ENCODE data around the gene PTPRC.

Gene PTPRC

DNA sequence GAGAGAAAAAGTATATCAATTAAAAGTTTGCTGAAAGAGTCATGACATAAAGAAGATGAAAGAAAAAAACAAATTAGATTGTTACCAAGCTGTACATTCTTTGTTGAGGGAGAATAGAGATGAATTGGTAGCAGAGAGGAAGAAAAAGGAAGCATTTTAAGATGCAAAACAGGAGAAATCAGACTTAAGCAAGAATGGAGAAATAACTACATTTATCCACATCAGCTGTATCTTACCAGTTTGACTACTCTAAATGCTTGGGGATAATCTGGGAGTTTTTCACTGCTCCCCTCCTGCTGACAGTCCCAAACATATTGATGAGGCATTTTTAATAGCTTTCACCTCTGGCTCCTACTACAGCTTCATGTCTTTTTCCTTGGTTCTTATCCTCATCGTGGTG is 16.8 kb upstream of the PTPRC start:
- Histone ChIP-seq H3K36me3 (ENCODE audit: insufficient read depth, low read depth, low read length) (no peaks in the 10 kb centered on the region), H3K4me3 (ENCODE audit: low read length) (no peak overlapping the region), H3K9ac (ENCODE audit: low read depth, low read length) (no peak overlapping the region), H3K27me3 (ENCODE audit: insufficient read depth, low read length) (no peaks in the 10 kb centered on the region), H3K27ac (ENCODE audit: low read length) (no peak overlapping the region), H3K4me1 (ENCODE audit: insufficient read depth, low read length) (no peaks in the 10 kb centered on the region), H3K9me3 (ENCODE audit: insufficient read depth, low read depth, low read length) (no peaks in the 10 kb centered on the region)

DNA sequence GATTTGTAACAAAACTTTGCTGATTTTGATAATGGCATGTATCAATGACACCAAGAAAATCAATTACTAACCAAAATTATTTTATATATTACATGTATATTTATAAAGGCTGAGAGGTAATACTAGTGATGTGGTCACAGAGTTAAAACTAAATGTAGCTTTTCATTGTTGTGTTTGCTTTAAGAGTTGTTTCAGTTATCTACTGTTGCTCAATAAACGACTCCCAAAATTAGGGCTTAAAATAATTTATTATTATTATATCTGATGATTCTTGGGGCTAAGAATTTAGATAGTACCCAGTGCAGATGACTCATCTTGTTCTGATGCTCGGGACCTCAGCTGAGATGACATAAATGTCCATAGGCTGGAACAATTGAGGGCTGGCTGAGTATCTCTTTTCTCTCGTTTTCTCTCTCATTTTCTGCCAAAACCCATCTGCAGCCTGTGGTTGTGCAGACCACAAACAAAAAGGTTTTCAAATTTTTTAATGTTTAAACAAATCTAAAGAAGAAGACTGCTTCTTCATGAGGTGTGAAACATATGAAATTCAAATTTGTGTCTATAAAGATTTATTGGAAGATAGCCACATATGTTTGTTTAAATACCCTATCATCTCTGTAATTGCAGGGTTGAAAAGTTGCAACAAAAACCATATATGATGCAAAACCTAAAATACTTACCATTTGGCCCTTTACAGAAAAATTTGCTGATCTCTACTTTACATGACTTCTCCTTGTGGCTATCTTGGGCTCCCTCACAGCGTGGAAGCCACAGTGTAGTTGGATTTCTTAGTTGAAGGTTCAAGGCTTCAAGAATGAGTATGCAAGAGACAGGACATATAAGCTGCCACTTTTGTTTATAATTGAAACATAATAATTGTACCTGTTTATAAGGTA is 14.8 kb upstream of the PTPRC start:
- Histone ChIP-seq H3K36me3 (ENCODE audit: insufficient read depth, low read depth, low read length) (no peaks in the 10 kb centered on the region), H3K9ac (ENCODE audit: low read depth, low read length) (no peak overlapping the region), H3K27ac (ENCODE audit: low read length) (no peak overlapping the region), H3K4me3 (ENCODE audit: low read length) (no peak overlapping the region), H3K9me3 (ENCODE audit: insufficient read depth, low read depth, low read length) (no peaks in the 10 kb centered on the region), H3K27me3 (ENCODE audit: insufficient read depth, low read length) (no peaks in the 10 kb centered on the region), H3K4me1 (ENCODE audit: insufficient read depth, low read length) (no peaks in the 10 kb centered on the region)

DNA sequence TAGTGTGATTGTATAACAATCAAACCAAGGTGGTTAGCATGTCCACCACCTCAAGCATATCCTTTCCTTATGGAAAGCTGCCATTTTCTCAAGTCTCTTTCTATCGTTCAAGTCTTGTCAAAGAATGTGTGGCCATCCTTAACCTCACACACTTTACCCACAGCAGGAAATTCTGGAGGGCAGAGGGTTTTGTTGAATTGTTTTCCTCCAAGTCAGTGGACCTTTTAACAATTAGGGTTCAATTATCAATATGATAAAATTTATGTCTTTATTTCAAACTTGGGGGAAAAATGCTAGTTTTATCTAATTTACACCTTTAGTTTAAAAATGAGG is 14.2 kb upstream of the PTPRC start:
- H3K27me3 ChIP-seq (ENCODE audit: insufficient read depth, low read length): no peaks in the 10 kb centered on the region
- H3K4me1 ChIP-seq (ENCODE audit: insufficient read depth, low read length): no peaks in the 10 kb centered on the region

DNA sequence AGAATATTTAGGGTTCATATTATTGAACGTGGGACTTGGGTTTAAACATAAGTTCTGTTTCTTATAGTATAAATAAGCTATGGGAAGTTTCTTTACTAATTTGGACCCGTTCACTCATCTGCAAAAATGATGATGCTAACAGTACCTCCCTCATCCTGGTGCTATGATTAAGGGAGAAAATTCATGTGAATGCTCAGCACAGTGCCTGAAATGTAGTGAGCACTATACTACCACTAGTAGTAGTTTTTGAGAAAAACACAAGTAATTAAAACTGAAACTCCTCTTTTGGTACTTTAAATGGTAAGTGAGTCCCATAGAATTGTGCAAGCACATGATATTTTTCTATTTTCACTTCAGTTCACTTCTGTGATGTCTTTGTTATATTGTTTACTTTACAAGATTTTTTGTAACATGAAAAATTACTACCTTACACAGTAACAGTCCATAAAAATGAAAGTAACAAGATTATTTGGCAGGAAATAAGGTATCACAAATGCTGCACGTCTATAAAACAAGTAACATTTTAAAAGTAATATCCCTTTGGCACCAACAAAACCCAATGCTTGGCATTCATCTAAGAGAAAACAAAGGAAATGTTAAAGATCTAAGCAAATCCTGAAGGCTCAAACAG is 11.3 kb upstream of the PTPRC start:
- no peaks in the 10 kb centered on the region for H3K9me3 ChIP-seq (ENCODE audit: insufficient read depth, low read depth, low read length)
- no peaks in the 10 kb centered on the region for H3K4me1 ChIP-seq (ENCODE audit: insufficient read depth, low read length)
- H3K27ac ChIP-seq (ENCODE audit: low read length): no peak overlapping the region
- H3K27me3 ChIP-seq (ENCODE audit: insufficient read depth, low read length): no peaks in the 10 kb centered on the region
- H3K9ac ChIP-seq (ENCODE audit: low read depth, low read length): no peak overlapping the region
- H3K4me3 ChIP-seq (ENCODE audit: low read length): no peak overlapping the region
- no peaks in the 10 kb centered on the region for H3K36me3 ChIP-seq (ENCODE audit: insufficient read depth, low read depth, low read length)

More for the DNA sequence above, 14.2 kb upstream of the PTPRC start:
- Histone ChIP-seq H3K27ac (ENCODE audit: low read length) (no peak overlapping the region), H3K36me3 (ENCODE audit: insufficient read depth, low read depth, low read length) (no peaks in the 10 kb centered on the region), H3K4me3 (ENCODE audit: low read length) (no peak overlapping the region), H3K9me3 (ENCODE audit: insufficient read depth, low read depth, low read length) (no peaks in the 10 kb centered on the region), H3K9ac (ENCODE audit: low read depth, low read length) (no peak overlapping the region)

- no peak overlapping the region for H3K4me3 ChIP-seq (ENCODE audit: low read length)
- H3K9ac ChIP-seq (ENCODE audit: low read depth, low read length): no peak overlapping the region
- no peaks in the 10 kb centered on the region for H3K36me3 ChIP-seq (ENCODE audit: insufficient read depth, low read depth, low read length)
- H3K27me3 ChIP-seq (ENCODE audit: insufficient read depth, low read length): no peaks in the 10 kb centered on the region
- H3K27ac ChIP-seq (ENCODE audit: low read length): no peak overlapping the region
- H3K9me3 ChIP-seq (ENCODE audit: insufficient read depth, low read depth, low read length): no peaks in the 10 kb centered on the region
- H3K4me1 ChIP-seq (ENCODE audit: insufficient read depth, low read length): no peaks in the 10 kb centered on the region
Observed at GRCh38 chr1:198628067-198628455, 10.8 kb upstream of the PTPRC start.

GRCh38 chr1:198629610-198630009 is 9.2 kb upstream of the PTPRC start:
- no peaks in the 10 kb centered on the region for H3K27me3 ChIP-seq (ENCODE audit: insufficient read depth, low read length)
- H3K27ac ChIP-seq (ENCODE audit: low read length): no peak overlapping the region
- no peaks in the 10 kb centered on the region for H3K36me3 ChIP-seq (ENCODE audit: insufficient read depth, low read depth, low read length)
- H3K4me1 ChIP-seq (ENCODE audit: insufficient read depth, low read length): no peaks in the 10 kb centered on the region
- H3K9ac ChIP-seq (ENCODE audit: low read depth, low read length): no peak overlapping the region
- H3K9me3 ChIP-seq (ENCODE audit: insufficient read depth, low read depth, low read length): no peaks in the 10 kb centered on the region
- H3K4me3 ChIP-seq (ENCODE audit: low read length): no peak overlapping the region

DNA sequence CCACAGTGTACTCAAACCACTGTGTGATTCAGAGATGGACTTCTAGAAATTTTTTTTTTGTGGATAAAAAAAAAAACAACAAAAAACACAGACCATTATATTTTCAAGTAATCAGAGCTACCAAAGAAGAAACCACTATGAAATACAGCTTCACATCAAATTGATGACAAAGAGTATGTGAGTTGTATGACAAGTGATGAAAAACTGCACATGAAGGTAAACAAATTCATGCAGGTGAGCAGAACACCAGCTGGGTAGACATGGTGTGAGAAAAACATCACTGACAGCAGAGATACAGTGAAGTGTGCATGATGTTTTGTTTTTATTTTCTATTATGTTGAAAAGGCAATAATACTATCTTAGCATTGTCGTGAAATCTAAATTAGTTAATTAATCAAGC is 8.0 kb upstream of the PTPRC start:
- Histone ChIP-seq H3K27me3 (ENCODE audit: insufficient read depth, low read length) (no peaks in the 10 kb centered on the region), H3K9ac (ENCODE audit: low read depth, low read length) (no peak overlapping the region), H3K4me3 (ENCODE audit: low read length) (no peak overlapping the region), H3K9me3 (ENCODE audit: insufficient read depth, low read depth, low read length) (no peaks in the 10 kb centered on the region), H3K36me3 (ENCODE audit: insufficient read depth, low read depth, low read length) (no peaks in the 10 kb centered on the region), H3K4me1 (ENCODE audit: insufficient read depth, low read length) (no peaks in the 10 kb centered on the region), H3K27ac (ENCODE audit: low read length) (no peak overlapping the region)

GRCh38 chr1:198631292-198631691 is 7.5 kb upstream of the PTPRC start:
- H3K36me3 ChIP-seq (ENCODE audit: insufficient read depth, low read depth, low read length): no peaks in the 10 kb centered on the region
- no peaks in the 10 kb centered on the region for H3K27me3 ChIP-seq (ENCODE audit: insufficient read depth, low read length)
- no peaks in the 10 kb centered on the region for H3K9me3 ChIP-seq (ENCODE audit: insufficient read depth, low read depth, low read length)
- no peak overlapping the region for H3K27ac ChIP-seq (ENCODE audit: low read length)
- H3K4me1 ChIP-seq (ENCODE audit: insufficient read depth, low read length): no peaks in the 10 kb centered on the region
- no peak overlapping the region for H3K4me3 ChIP-seq (ENCODE audit: low read length)
- H3K9ac ChIP-seq (ENCODE audit: low read depth, low read length): no peak overlapping the region

- no peaks in the 10 kb centered on the region for H3K4me1 ChIP-seq (ENCODE audit: insufficient read depth, low read length)
- H3K9ac ChIP-seq (ENCODE audit: low read depth, low read length): no peak overlapping the region
- no peaks in the 10 kb centered on the region for H3K9me3 ChIP-seq (ENCODE audit: insufficient read depth, low read depth, low read length)
- H3K36me3 ChIP-seq (ENCODE audit: insufficient read depth, low read depth, low read length): no peaks in the 10 kb centered on the region
- no peak overlapping the region for H3K4me3 ChIP-seq (ENCODE audit: low read length)
- no peaks in the 10 kb centered on the region for H3K27me3 ChIP-seq (ENCODE audit: insufficient read depth, low read length)
- no peak overlapping the region for H3K27ac ChIP-seq (ENCODE audit: low read length)
Observed at GRCh38 chr1:198632007-198632406, 6.8 kb upstream of the PTPRC start.

DNA sequence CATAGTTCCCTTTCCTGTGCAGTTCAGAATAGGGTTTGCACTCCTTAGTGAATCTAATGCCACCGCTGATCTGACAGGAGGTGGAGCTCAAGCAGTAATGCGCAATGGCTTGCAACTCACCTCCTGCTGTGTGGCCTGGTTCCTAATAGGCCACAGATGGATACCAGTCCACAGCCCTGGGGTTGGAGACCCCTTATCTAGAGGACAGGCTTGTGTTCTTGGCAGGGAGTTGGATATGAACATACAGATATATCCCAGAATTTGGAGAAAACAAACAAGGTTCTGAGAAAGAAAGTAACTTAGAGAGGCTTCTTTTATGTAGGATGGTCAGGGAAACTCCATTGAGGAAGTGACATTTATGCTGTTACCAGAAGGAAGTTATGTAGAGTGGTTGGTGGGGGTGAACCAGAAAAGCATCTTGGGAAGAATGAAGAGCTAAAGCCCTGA is 5.1 kb upstream of the PTPRC start:
- no peak overlapping the region for H3K4me3 ChIP-seq (ENCODE audit: low read length)
- H3K27ac ChIP-seq (ENCODE audit: low read length): no peak overlapping the region
- no peaks in the 10 kb centered on the region for H3K9me3 ChIP-seq (ENCODE audit: insufficient read depth, low read depth, low read length)
- H3K36me3 ChIP-seq (ENCODE audit: insufficient read depth, low read depth, low read length): no peaks in the 10 kb centered on the region
- no peak overlapping the region for H3K9ac ChIP-seq (ENCODE audit: low read depth, low read length)
- no peaks in the 10 kb centered on the region for H3K4me1 ChIP-seq (ENCODE audit: insufficient read depth, low read length)
- no peaks in the 10 kb centered on the region for H3K27me3 ChIP-seq (ENCODE audit: insufficient read depth, low read length)

DNA sequence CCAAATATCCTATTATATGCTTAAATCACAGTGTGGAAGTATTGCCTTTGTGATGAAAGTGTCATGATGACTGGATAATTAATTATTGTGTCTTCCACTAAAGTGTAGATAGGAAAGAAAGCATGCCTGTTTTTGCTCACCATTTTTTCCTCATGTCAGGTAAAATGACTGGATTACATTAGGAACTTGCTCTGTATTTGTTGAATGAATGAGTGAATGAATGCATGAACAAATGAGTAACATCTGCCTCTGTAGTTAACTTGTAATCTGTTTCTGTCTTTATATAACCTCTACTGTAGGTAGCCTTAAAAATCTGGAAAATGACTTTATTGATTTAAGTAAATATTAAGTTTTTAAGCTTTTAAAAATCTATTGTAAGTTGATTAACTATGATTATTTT is 2.9 kb upstream of the PTPRC start:
- Histone ChIP-seq H3K9me3 (ENCODE audit: insufficient read depth, low read depth, low read length) (no peaks in the 10 kb centered on the region), H3K4me3 (ENCODE audit: low read length) (no peak overlapping the region), H3K27me3 (ENCODE audit: insufficient read depth, low read length) (no peaks in the 10 kb centered on the region), H3K27ac (ENCODE audit: low read length) (no peak overlapping the region), H3K9ac (ENCODE audit: low read depth, low read length) (no peak overlapping the region), H3K4me1 (ENCODE audit: insufficient read depth, low read length) (no peaks in the 10 kb centered on the region), H3K36me3 (ENCODE audit: insufficient read depth, low read depth, low read length) (no peaks in the 10 kb centered on the region)

DNA sequence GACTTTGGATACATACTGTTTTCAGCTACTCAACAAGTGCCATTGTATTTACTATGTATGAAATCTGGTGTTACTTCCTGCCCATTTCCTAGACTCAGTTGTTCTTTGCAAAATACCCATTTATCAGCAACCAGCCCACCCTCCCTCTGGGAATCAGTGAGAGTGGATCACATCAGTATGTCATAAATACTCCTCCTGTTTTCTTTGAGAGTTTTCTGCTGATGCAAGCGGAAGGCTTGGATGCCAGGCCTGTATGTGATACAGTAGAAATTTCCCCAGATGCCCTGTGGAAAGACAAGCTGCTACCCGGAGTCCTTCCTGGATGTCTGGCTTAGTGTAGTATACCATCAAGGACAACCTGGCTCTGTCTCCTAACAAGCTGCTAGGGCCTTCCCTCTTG is 2.4 kb upstream of the PTPRC start:
- no peak overlapping the region for H3K9ac ChIP-seq (ENCODE audit: low read depth, low read length)
- H3K27me3 ChIP-seq (ENCODE audit: insufficient read depth, low read length): no peaks in the 10 kb centered on the region
- H3K36me3 ChIP-seq (ENCODE audit: insufficient read depth, low read depth, low read length): no peaks in the 10 kb centered on the region
- no peak overlapping the region for H3K27ac ChIP-seq (ENCODE audit: low read length)
- no peaks in the 10 kb centered on the region for H3K9me3 ChIP-seq (ENCODE audit: insufficient read depth, low read depth, low read length)
- no peak overlapping the region for H3K4me3 ChIP-seq (ENCODE audit: low read length)
- H3K4me1 ChIP-seq (ENCODE audit: insufficient read depth, low read length): no peaks in the 10 kb centered on the region

Measured in iPS-20b (cell line).